ENCODE data around the gene MYT1. TPM values are rescaled to one million over a fixed set of nuclear protein-coding genes. Genes with fewer than 3 reads are reported as not detected.
"Not testable (repeated sequence)": the region's sequence is repeated elsewhere in the genome, so short reads cannot be mapped to it uniquely, and the experiment has no call there.

The MYT1 gene
- polyA plus RNA-seq, 1 donor from 2014 or later: 35.8 TPM

DNA sequence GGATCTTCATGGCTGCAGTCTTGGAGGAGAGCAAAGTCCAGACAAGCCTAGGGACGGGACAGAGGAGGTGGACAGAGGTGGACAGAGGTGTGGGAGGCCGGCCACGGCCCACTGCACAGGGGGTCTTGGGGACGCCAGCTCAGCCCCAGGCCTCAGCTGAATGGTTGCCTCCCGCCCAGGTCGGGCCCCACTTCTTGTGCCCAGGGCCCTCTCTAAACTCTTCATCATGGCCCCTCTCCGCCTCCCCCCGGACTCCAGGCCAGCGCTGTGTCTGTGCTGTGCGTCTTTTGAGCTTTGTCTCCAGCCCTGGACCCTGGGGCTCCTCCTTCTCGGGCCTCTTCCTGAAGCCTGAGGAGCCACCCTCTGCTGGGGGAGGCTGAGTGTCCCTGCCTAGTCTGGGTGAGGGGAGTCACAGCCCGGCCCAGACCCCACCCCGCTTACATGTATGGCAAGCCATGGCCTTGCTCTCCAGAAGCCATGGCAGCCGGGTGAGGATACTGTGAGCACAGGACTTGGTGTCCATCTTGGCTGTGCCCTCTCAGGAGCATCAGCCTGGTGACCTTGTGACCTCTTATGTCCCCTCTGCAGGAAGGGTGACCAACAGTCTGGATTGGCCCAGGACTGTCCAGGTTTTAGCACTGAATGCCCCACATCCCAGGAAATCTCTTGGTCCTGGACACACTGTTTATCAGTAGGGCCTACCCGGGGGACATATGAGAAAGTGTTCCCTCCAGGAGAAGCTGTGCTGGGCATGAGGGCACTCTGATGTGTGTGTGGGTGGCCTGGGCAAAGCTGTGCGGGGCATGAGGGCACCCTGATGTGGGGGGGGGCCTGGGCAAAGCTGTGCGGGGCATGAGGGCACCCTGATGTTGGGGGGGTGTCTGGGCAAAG, 47.5 kb upstream of the MYT1 start:
- no peak overlapping the region for H2AFZ ChIP-seq (ENCODE audit: low read depth, low read length)
- no peak overlapping the region for H3K9ac ChIP-seq (ENCODE audit: low read length)
- no peak overlapping the region for H3K27ac ChIP-seq (ENCODE audit: low read length)
- no peaks in the 10 kb centered on the region for H4K20me1 ChIP-seq (ENCODE audit: insufficient read depth)
- H3K79me2 ChIP-seq (replicated peaks; ENCODE audit: insufficient read depth, low read length): no peaks in the 10 kb centered on the region
- H3K9me3 ChIP-seq (ENCODE audit: low read length): no peaks in the 10 kb centered on the region
- H3K4me3 ChIP-seq (ENCODE audit: low read length): no peak overlapping the region
- H3K36me3 ChIP-seq (ENCODE audit: insufficient read depth, low read length): no peaks in the 10 kb centered on the region
- no peak overlapping the region for H3K4me2 ChIP-seq (ENCODE audit: low read length)
- TF ChIP-seq POLR2AphosphoS5 (IDR thresholded peaks at IDR 0.05) (no peak), RAD21 (conservative IDR thresholded peaks at IDR 0.05) (no peak), MXI1 (conservative IDR thresholded peaks at IDR 0.05; ENCODE audit: poor library complexity, severe bottlenecking) (no peak), EP300 (conservative IDR thresholded peaks at IDR 0.05; ENCODE audit: poor library complexity, severe bottlenecking) (no peak), EZH2 (IDR thresholded peaks at IDR 0.05; ENCODE audit: borderline replicate concordance, insufficient read depth, low read length, poor library complexity, severe bottlenecking) (no peak), TAF1 (IDR thresholded peaks at IDR 0.05; ENCODE audit: low read depth) (no peak), SMC3 (conservative IDR thresholded peaks at IDR 0.05; ENCODE audit: poor library complexity) (no peak)
- TF ChIP-seq, protein P1, sequence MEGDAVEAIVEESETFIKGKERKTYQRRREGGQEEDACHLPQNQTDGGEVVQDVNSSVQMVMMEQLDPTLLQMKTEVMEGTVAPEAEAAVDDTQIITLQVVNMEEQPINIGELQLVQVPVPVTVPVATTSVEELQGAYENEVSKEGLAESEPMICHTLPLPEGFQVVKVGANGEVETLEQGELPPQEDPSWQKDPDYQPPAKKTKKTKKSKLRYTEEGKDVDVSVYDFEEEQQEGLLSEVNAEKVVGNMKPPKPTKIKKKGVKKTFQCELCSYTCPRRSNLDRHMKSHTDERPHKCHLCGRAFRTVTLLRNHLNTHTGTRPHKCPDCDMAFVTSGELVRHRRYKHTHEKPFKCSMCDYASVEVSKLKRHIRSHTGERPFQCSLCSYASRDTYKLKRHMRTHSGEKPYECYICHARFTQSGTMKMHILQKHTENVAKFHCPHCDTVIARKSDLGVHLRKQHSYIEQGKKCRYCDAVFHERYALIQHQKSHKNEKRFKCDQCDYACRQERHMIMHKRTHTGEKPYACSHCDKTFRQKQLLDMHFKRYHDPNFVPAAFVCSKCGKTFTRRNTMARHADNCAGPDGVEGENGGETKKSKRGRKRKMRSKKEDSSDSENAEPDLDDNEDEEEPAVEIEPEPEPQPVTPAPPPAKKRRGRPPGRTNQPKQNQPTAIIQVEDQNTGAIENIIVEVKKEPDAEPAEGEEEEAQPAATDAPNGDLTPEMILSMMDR (IDR thresholded peaks at IDR 0.05; ENCODE audit: poor library complexity, severe bottlenecking): no peak
- TF ChIP-seq, protein P2, sequence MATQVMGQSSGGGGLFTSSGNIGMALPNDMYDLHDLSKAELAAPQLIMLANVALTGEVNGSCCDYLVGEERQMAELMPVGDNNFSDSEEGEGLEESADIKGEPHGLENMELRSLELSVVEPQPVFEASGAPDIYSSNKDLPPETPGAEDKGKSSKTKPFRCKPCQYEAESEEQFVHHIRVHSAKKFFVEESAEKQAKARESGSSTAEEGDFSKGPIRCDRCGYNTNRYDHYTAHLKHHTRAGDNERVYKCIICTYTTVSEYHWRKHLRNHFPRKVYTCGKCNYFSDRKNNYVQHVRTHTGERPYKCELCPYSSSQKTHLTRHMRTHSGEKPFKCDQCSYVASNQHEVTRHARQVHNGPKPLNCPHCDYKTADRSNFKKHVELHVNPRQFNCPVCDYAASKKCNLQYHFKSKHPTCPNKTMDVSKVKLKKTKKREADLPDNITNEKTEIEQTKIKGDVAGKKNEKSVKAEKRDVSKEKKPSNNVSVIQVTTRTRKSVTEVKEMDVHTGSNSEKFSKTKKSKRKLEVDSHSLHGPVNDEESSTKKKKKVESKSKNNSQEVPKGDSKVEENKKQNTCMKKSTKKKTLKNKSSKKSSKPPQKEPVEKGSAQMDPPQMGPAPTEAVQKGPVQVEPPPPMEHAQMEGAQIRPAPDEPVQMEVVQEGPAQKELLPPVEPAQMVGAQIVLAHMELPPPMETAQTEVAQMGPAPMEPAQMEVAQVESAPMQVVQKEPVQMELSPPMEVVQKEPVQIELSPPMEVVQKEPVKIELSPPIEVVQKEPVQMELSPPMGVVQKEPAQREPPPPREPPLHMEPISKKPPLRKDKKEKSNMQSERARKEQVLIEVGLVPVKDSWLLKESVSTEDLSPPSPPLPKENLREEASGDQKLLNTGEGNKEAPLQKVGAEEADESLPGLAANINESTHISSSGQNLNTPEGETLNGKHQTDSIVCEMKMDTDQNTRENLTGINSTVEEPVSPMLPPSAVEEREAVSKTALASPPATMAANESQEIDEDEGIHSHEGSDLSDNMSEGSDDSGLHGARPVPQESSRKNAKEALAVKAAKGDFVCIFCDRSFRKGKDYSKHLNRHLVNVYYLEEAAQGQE (IDR thresholded peaks at IDR 0.05; ENCODE audit: borderline replicate concordance): no peak
- H3K27me3 ChIP-seq (ENCODE audit: insufficient read depth, low read depth, low read length): no peaks in the 10 kb centered on the region
- H3K9me2 ChIP-seq (ENCODE audit: insufficient read depth, low read length): no peaks in the 10 kb centered on the region
- H3F3A ChIP-seq (ENCODE audit: insufficient read depth, low read length, poor library complexity, severe bottlenecking): no peaks in the 10 kb centered on the region

DNA sequence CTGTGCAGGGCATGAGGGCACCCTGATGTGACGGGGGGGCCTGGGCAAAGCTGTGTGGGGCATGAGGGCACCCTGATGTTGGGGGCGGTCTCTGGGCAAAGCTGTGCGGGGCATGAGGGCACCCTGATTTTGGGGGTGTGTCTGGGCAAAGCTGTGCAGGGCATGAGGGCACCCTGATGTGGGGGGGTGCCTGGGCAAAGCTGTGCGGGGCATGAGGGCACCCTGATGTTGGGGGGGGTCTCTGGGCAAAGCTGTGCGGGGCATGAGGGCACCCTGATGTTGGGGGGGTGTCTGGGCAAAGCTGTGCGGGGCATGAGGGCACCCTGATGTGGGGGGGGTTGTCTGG, 46.8 kb upstream of the MYT1 start:
- H3K36me3 ChIP-seq (ENCODE audit: insufficient read depth, low read length); H3K9me2 ChIP-seq (ENCODE audit: insufficient read depth, low read length); H3K4me3 ChIP-seq (ENCODE audit: low read length); H3F3A ChIP-seq (ENCODE audit: insufficient read depth, low read length, poor library complexity, severe bottlenecking); H3K9ac ChIP-seq (ENCODE audit: low read length); H3K79me2 ChIP-seq (replicated peaks; ENCODE audit: insufficient read depth, low read length); H3K27ac ChIP-seq (ENCODE audit: low read length); H4K20me1 ChIP-seq (ENCODE audit: insufficient read depth); H3K27me3 ChIP-seq (ENCODE audit: insufficient read depth, low read depth, low read length); H3K4me2 ChIP-seq (ENCODE audit: low read length); H3K9me3 ChIP-seq (ENCODE audit: low read length); H2AFZ ChIP-seq (ENCODE audit: low read depth, low read length): not testable (repeated sequence)

Measured in neural cell (in vitro differentiated cells).